ENCODE results near the gene ELMO1.

The ELMO1 gene

GRCh38 chr7:37360484-37360883 is 88.2 kb downstream of the ELMO1 start:
- H3K9me3 ChIP-seq (ENCODE audit: insufficient read depth, low read depth, low read length) = no peaks in the 10 kb centered on the region
- no peak overlapping the region for H3K4me3 ChIP-seq (ENCODE audit: low read length)
- no peaks in the 10 kb centered on the region for H3K27me3 ChIP-seq (ENCODE audit: insufficient read depth, low read length)
- no peak overlapping the region for H3K27ac ChIP-seq (ENCODE audit: low read length)
- H3K9ac ChIP-seq (ENCODE audit: low read depth, low read length) = no peak overlapping the region
- H3K36me3 ChIP-seq (ENCODE audit: insufficient read depth, low read depth, low read length) = no peaks in the 10 kb centered on the region
- H3K4me1 ChIP-seq (ENCODE audit: insufficient read depth, low read length) = peaks cover 1% of the 10 kb centered on the region

- H3K4me3 ChIP-seq (ENCODE audit: low read length) = no peak overlapping the region
- peaks cover 8% of the 10 kb centered on the region for H3K4me1 ChIP-seq (ENCODE audit: insufficient read depth, low read length)
- H3K9ac ChIP-seq (ENCODE audit: low read depth, low read length) = no peak overlapping the region
- H3K27me3 ChIP-seq (ENCODE audit: insufficient read depth, low read length) = no peaks in the 10 kb centered on the region
- no peaks in the 10 kb centered on the region for H3K9me3 ChIP-seq (ENCODE audit: insufficient read depth, low read depth, low read length)
- H3K36me3 ChIP-seq (ENCODE audit: insufficient read depth, low read depth, low read length) = no peaks in the 10 kb centered on the region
- no peak overlapping the region for H3K27ac ChIP-seq (ENCODE audit: low read length)
Observed at GRCh38 chr7:37359662-37360444, 88.8 kb downstream of the ELMO1 start.

GRCh38 chr7:37359180-37359579 is 89.5 kb downstream of the ELMO1 start:
- H3K27me3 ChIP-seq (ENCODE audit: insufficient read depth, low read length) = no peaks in the 10 kb centered on the region
- H3K36me3 ChIP-seq (ENCODE audit: insufficient read depth, low read depth, low read length) = no peaks in the 10 kb centered on the region
- no peak overlapping the region for H3K9ac ChIP-seq (ENCODE audit: low read depth, low read length)
- H3K4me1 ChIP-seq (ENCODE audit: insufficient read depth, low read length) = peaks cover 14% of the 10 kb centered on the region
- no peaks in the 10 kb centered on the region for H3K9me3 ChIP-seq (ENCODE audit: insufficient read depth, low read depth, low read length)
- no peak overlapping the region for H3K4me3 ChIP-seq (ENCODE audit: low read length)
- H3K27ac ChIP-seq (ENCODE audit: low read length) = no peak overlapping the region

- Histone ChIP-seq H3K27ac (ENCODE audit: low read length) (no peak overlapping the region), H3K4me1 (ENCODE audit: insufficient read depth, low read length) (peaks cover 14% of the 10 kb centered on the region), H3K9me3 (ENCODE audit: insufficient read depth, low read depth, low read length) (no peaks in the 10 kb centered on the region), H3K36me3 (ENCODE audit: insufficient read depth, low read depth, low read length) (no peaks in the 10 kb centered on the region), H3K9ac (ENCODE audit: low read depth, low read length) (no peak overlapping the region), H3K4me3 (ENCODE audit: low read length) (no peak overlapping the region), H3K27me3 (ENCODE audit: insufficient read depth, low read length) (no peaks in the 10 kb centered on the region)
Observed at GRCh38 chr7:37357637-37357996, 91.0 kb downstream of the ELMO1 start.

GRCh38 chr7:37356911-37357636 is 91.6 kb downstream of the ELMO1 start:
- H3K4me3 ChIP-seq (ENCODE audit: low read length) = no peak overlapping the region
- no peaks in the 10 kb centered on the region for H3K36me3 ChIP-seq (ENCODE audit: insufficient read depth, low read depth, low read length)
- no peak overlapping the region for H3K9ac ChIP-seq (ENCODE audit: low read depth, low read length)
- no peak overlapping the region for H3K27ac ChIP-seq (ENCODE audit: low read length)
- H3K27me3 ChIP-seq (ENCODE audit: insufficient read depth, low read length) = no peaks in the 10 kb centered on the region
- no peaks in the 10 kb centered on the region for H3K9me3 ChIP-seq (ENCODE audit: insufficient read depth, low read depth, low read length)
- peaks cover 14% of the 10 kb centered on the region for H3K4me1 ChIP-seq (ENCODE audit: insufficient read depth, low read length)

GRCh38 chr7:37354656-37355131 is 94.0 kb downstream of the ELMO1 start:
- no peak overlapping the region for H3K4me3 ChIP-seq (ENCODE audit: low read length)
- no peak overlapping the region for H3K27ac ChIP-seq (ENCODE audit: low read length)
- peaks cover 14% of the 10 kb centered on the region for H3K4me1 ChIP-seq (ENCODE audit: insufficient read depth, low read length)
- H3K36me3 ChIP-seq (ENCODE audit: insufficient read depth, low read depth, low read length) = no peaks in the 10 kb centered on the region
- no peaks in the 10 kb centered on the region for H3K9me3 ChIP-seq (ENCODE audit: insufficient read depth, low read depth, low read length)
- H3K9ac ChIP-seq (ENCODE audit: low read depth, low read length) = 0 out of 2 replicates have a peak overlapping the region, but pooled peaks have one; percentile 1
- H3K27me3 ChIP-seq (ENCODE audit: insufficient read depth, low read length) = no peaks in the 10 kb centered on the region

GRCh38 chr7:37353949-37354655 is 94.6 kb downstream of the ELMO1 start:
- 0 out of 2 replicates have a peak overlapping the region, but pooled peaks have one; percentile 1 for H3K9ac ChIP-seq (ENCODE audit: low read depth, low read length)
- H3K9me3 ChIP-seq (ENCODE audit: insufficient read depth, low read depth, low read length) = no peaks in the 10 kb centered on the region
- no peaks in the 10 kb centered on the region for H3K36me3 ChIP-seq (ENCODE audit: insufficient read depth, low read depth, low read length)
- no peak overlapping the region for H3K27ac ChIP-seq (ENCODE audit: low read length)
- no peaks in the 10 kb centered on the region for H3K27me3 ChIP-seq (ENCODE audit: insufficient read depth, low read length)
- peaks cover 14% of the 10 kb centered on the region for H3K4me1 ChIP-seq (ENCODE audit: insufficient read depth, low read length)
- H3K4me3 ChIP-seq (ENCODE audit: low read length) = no peak overlapping the region

GRCh38 chr7:37352974-37353948 is 95.4 kb downstream of the ELMO1 start:
- Histone ChIP-seq H3K9me3 (ENCODE audit: insufficient read depth, low read depth, low read length) (no peaks in the 10 kb centered on the region), H3K27ac (ENCODE audit: low read length) (no peak overlapping the region), H3K36me3 (ENCODE audit: insufficient read depth, low read depth, low read length) (no peaks in the 10 kb centered on the region), H3K9ac (ENCODE audit: low read depth, low read length) (no peak overlapping the region), H3K27me3 (ENCODE audit: insufficient read depth, low read length) (no peaks in the 10 kb centered on the region), H3K4me1 (ENCODE audit: insufficient read depth, low read length) (peaks cover 14% of the 10 kb centered on the region), H3K4me3 (ENCODE audit: low read length) (no peak overlapping the region)

GRCh38 chr7:37352251-37352880 is 96.3 kb downstream of the ELMO1 start:
- no peak overlapping the region for H3K27ac ChIP-seq (ENCODE audit: low read length)
- H3K36me3 ChIP-seq (ENCODE audit: insufficient read depth, low read depth, low read length) = no peaks in the 10 kb centered on the region
- no peaks in the 10 kb centered on the region for H3K27me3 ChIP-seq (ENCODE audit: insufficient read depth, low read length)
- H3K4me3 ChIP-seq (ENCODE audit: low read length) = no peak overlapping the region
- H3K4me1 ChIP-seq (ENCODE audit: insufficient read depth, low read length) = peaks cover 14% of the 10 kb centered on the region
- H3K9ac ChIP-seq (ENCODE audit: low read depth, low read length) = no peak overlapping the region
- H3K9me3 ChIP-seq (ENCODE audit: insufficient read depth, low read depth, low read length) = no peaks in the 10 kb centered on the region

- H3K27me3 ChIP-seq (ENCODE audit: insufficient read depth, low read length) = no peaks in the 10 kb centered on the region
- H3K9ac ChIP-seq (ENCODE audit: low read depth, low read length) = no peak overlapping the region
- no peak overlapping the region for H3K4me3 ChIP-seq (ENCODE audit: low read length)
- no peaks in the 10 kb centered on the region for H3K9me3 ChIP-seq (ENCODE audit: insufficient read depth, low read depth, low read length)
- no peaks in the 10 kb centered on the region for H3K36me3 ChIP-seq (ENCODE audit: insufficient read depth, low read depth, low read length)
- no peak overlapping the region for H3K27ac ChIP-seq (ENCODE audit: low read length)
- H3K4me1 ChIP-seq (ENCODE audit: insufficient read depth, low read length) = peaks cover 14% of the 10 kb centered on the region
Observed at GRCh38 chr7:37351716-37352115, 96.9 kb downstream of the ELMO1 start.

Measured in iPS-20b (cell line).